ENCODE measurements around the gene USP17L21.
"Not testable (repeated sequence)": the region's sequence is repeated elsewhere in the genome, so short reads cannot be mapped to it uniquely, and the experiment has no call there.

The USP17L21 gene

GRCh38 chr4:9262572-9262971, at the start of gene USP17L21:
USP17L21 (plus strand) TSS chr4:9262872; CDS start chr4:9262872, 0 bp downstream.
- not testable (repeated sequence) for DNase-seq (ENCODE audit: low read depth)

- not testable (repeated sequence) for DNase-seq (ENCODE audit: low read depth)
These were observed 48.0 kb upstream of the USP17L21 start for GRCh38 chr4:9214701-9215100.

- DNase-seq (ENCODE audit: low read depth), result not testable (repeated sequence)
These were observed 47.6 kb upstream of the USP17L21 start, which contains the start of gene USP17L11 for GRCh38 chr4:9215105-9215504. USP17L11 (plus strand) TSS chr4:9215405; CDS start chr4:9215405, 0 bp downstream.

GRCh38 chr4:9219852-9220251, 42.8 kb upstream of the USP17L21 start, which contains the start of gene USP17L12:
USP17L12 (plus strand) TSS chr4:9220152; CDS start chr4:9220152, 0 bp downstream.
- DNase-seq (ENCODE audit: low read depth), result not testable (repeated sequence)

- not testable (repeated sequence) for DNase-seq (ENCODE audit: low read depth)
These were observed 38.1 kb upstream of the USP17L21 start, which contains the start of gene USP17L13 for GRCh38 chr4:9224596-9224995. USP17L13 (plus strand) TSS chr4:9224896; CDS start chr4:9224896, 0 bp downstream.

- not testable (repeated sequence) for DNase-seq (ENCODE audit: low read depth)
These were observed 32.4 kb upstream of the USP17L21 start for GRCh38 chr4:9230249-9230648.

GRCh38 chr4:9234085-9234484, 28.6 kb upstream of the USP17L21 start, which contains the start of gene USP17L15:
USP17L15 (plus strand) TSS chr4:9234385; CDS start chr4:9234385, 0 bp downstream.
- DNase-seq (ENCODE audit: low read depth), result not testable (repeated sequence)

- DNase-seq (ENCODE audit: low read depth), result not testable (repeated sequence)
These were observed 24.2 kb upstream of the USP17L21 start for GRCh38 chr4:9238461-9238860.

- DNase-seq (ENCODE audit: low read depth), result not testable (repeated sequence)
These were observed 19.1 kb upstream of the USP17L21 start, which contains the start of gene USP17L17 for GRCh38 chr4:9243579-9243978. USP17L17 (plus strand) TSS chr4:9243879; CDS start chr4:9243879, 0 bp downstream.

- not testable (repeated sequence) for DNase-seq (ENCODE audit: low read depth)
These were observed 14.6 kb upstream of the USP17L21 start, which contains the start of gene USP17L18 for GRCh38 chr4:9247953-9248680. USP17L18 (plus strand) TSS chr4:9248630; CDS start chr4:9248630, 0 bp downstream.

GRCh38 chr4:9253078-9253477, 9.6 kb upstream of the USP17L21 start, which contains the start of gene USP17L19:
USP17L19 (plus strand) TSS chr4:9253378; CDS start chr4:9253378, 0 bp downstream.
- not testable (repeated sequence) for DNase-seq (ENCODE audit: low read depth)

- not testable (repeated sequence) for DNase-seq (ENCODE audit: low read depth)
These were observed 4.8 kb upstream of the USP17L21 start, which contains the start of gene USP17L20 for GRCh38 chr4:9257824-9258223. USP17L20 (plus strand) TSS chr4:9258124; CDS start chr4:9258124, 0 bp downstream.

- DNase-seq (ENCODE audit: low read depth), result not testable (repeated sequence)
These were observed 4.6 kb downstream of the USP17L21 start, which contains the start of gene USP17L22 for GRCh38 chr4:9267319-9267718. USP17L22 (plus strand) TSS chr4:9267619; CDS start chr4:9267619, 0 bp downstream.

GRCh38 chr4:9271719-9272118, 9.0 kb downstream of the USP17L21 start:
- not testable (repeated sequence) for DNase-seq (ENCODE audit: low read depth)

Data from stimulated activated CD8-positive, alpha-beta memory T cell treated with anti-CD3 and anti-CD28 coated beads, Interleukin-4, amount 100 ng/mL, for 24 hours (primary cell).